Endodermal cell (in vitro differentiated cells): ENCODE data around the gene DRD1. TPM values are rescaled to one million over a fixed set of nuclear protein-coding genes. Genes with fewer than 3 reads are reported as not detected.

ENCODE experiments used
- DNase-seq: peaks from one replicate; pipeline ENCODE4 v3.0.0-alpha.2; 2017
- H3K27ac ChIP-seq: 2 replicates; pipeline ENCODE4 v1.5.1; 2013; ENCODE audit warnings: mild to moderate bottlenecking, low read depth, low read length, moderate library complexity
- H3K27me3 ChIP-seq: 2 replicates; pipeline ENCODE4 v1.6.1; 2013; ENCODE audit warnings: mild to moderate bottlenecking, low read length, moderate library complexity; ENCODE audit not compliant: insufficient read depth, control insufficient read depth, poor library complexity, severe bottlenecking
- H3K36me3 ChIP-seq: 2 replicates; pipeline ENCODE4 v1.7.0; 2013; ENCODE audit warnings: mild to moderate bottlenecking, low read length, moderate library complexity; ENCODE audit not compliant: control insufficient read depth, insufficient read depth
- H3K4me1 ChIP-seq: one replicate; pipeline ENCODE4 v1.7.0; 2013; ENCODE audit warnings: low read length; ENCODE audit not compliant: control insufficient read depth, insufficient read depth
- H3K4me3 ChIP-seq: 2 replicates; pipeline ENCODE4 v1.5.1; 2013; ENCODE audit warnings: mild to moderate bottlenecking, low read length, moderate library complexity
- H3K9ac ChIP-seq: 2 replicates; pipeline ENCODE4 v1.6.1; 2013; ENCODE audit warnings: mild to moderate bottlenecking, low read length, moderate library complexity; ENCODE audit not compliant: poor library complexity, severe bottlenecking; ENCODE audit errors: extremely low read depth
- H3K9me3 ChIP-seq: 2 replicates; pipeline ENCODE4 v1.6.1; 2013; ENCODE audit warnings: mild to moderate bottlenecking, low read length, moderate library complexity; ENCODE audit not compliant: control insufficient read depth
- H3K27ac Mint-ChIP-seq: 2 replicates; pipeline ENCODE4 v1.8.0; 2020; ENCODE audit warnings: mixed read lengths
- H3K27me3 Mint-ChIP-seq: 2 replicates; pipeline ENCODE4 v1.8.0; 2021; ENCODE audit warnings: mild to moderate bottlenecking, mixed read lengths; ENCODE audit not compliant: insufficient read depth
- H3K36me3 Mint-ChIP-seq: 2 replicates; pipeline ENCODE4 v1.8.0; 2020; ENCODE audit warnings: low read depth, mixed read lengths
- H3K4me1 Mint-ChIP-seq: 2 replicates; pipeline ENCODE4 v1.8.0; 2020; ENCODE audit warnings: mixed read lengths
- H3K4me3 Mint-ChIP-seq: 2 replicates; pipeline ENCODE4 v1.8.0; 2020; ENCODE audit warnings: mild to moderate bottlenecking, moderate library complexity, mixed read lengths
- H3K9me3 Mint-ChIP-seq: 2 replicates; pipeline ENCODE4 v1.8.0; 2020; ENCODE audit warnings: mild to moderate bottlenecking, mixed read lengths
- WGBS, 2 experiments: methylation state at CpG; one replicate each; pipeline versions ENCODE4 v1.1.5 to v1.1.7; 2013; ENCODE audit warnings: missing lambda C conversion rate in 2 of 2, mixed read lengths in 1 of 2; ENCODE audit not compliant: insufficient coverage in 1 of 2, insufficient read length in 1 of 2; 5-methylcytosine and 5-hydroxymethylcytosine counted together
- total RNA-seq, 2 donors: library from RNA; stranded (reverse); fragmentation: NEBNext Ultra II Directional in 1 of 2; extraction: Animal tissue kit (Norgen Biotek cat#: 25700) in 1 of 2; gene quantifications; 2 replicates in 1 of 2; 3 replicates in 1 of 2; pipeline ENCODE4 v1.2.1, GENCODE V29; 2021
- TF ChIP-seq, protein P1 (sequence below): fragments of 200-600 bp; sonication (generic); conservative IDR thresholded peaks from 2 replicates; pipeline ENCODE4 v1.5.0; 2021; ENCODE audit warnings: antibody characterized with exemption, mild to moderate bottlenecking

Gene DRD1
- total RNA-seq, 2 donors from 2014 or later, result 0.53 to 0.59 TPM

DNA sequence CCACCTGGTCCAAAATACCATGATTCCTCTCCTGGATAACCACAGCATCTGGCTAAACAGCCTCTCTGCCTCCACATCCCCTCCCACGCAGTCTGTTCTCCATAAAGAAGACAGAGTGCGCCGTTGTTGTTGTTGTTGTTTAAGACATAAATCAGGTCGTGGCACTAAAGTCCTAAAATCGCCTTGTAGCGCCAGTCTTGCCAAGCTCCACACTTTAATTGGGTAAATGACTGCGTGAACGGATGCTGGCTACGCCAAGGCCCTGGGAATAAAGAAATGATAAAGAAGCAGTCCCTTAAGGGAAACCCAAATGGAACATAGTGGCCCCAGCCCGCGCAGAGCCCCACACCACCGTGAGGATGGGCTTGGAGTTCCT, 34.0 kb upstream of the DRD1 start:
- Histone ChIP-seq H3K9me3 (peaks cover 12% of the 10 kb centered on the region), H3K27me3 (peaks cover 14% of the 10 kb centered on the region), H3K9ac (peak overlapping the region; percentile 79), H3K27ac (no peak overlapping the region), H3K4me1 (peaks cover 6% of the 10 kb centered on the region), H3K36me3 (peaks cover 28% of the 10 kb centered on the region), H3K4me3 (peak overlapping the region; percentile 99)
- Mint-ChIP-seq H3K9me3 (no peaks in the 10 kb centered on the region), H3K27ac (peak overlapping the region; percentile 6), H3K36me3 (peaks cover 23% of the 10 kb centered on the region), H3K27me3 (peaks cover 31% of the 10 kb centered on the region), H3K4me3 (peak overlapping the region; percentile 88), H3K4me1 (peaks cover 31% of the 10 kb centered on the region)
- no peak for DNase-seq
- TF ChIP-seq, protein P1, sequence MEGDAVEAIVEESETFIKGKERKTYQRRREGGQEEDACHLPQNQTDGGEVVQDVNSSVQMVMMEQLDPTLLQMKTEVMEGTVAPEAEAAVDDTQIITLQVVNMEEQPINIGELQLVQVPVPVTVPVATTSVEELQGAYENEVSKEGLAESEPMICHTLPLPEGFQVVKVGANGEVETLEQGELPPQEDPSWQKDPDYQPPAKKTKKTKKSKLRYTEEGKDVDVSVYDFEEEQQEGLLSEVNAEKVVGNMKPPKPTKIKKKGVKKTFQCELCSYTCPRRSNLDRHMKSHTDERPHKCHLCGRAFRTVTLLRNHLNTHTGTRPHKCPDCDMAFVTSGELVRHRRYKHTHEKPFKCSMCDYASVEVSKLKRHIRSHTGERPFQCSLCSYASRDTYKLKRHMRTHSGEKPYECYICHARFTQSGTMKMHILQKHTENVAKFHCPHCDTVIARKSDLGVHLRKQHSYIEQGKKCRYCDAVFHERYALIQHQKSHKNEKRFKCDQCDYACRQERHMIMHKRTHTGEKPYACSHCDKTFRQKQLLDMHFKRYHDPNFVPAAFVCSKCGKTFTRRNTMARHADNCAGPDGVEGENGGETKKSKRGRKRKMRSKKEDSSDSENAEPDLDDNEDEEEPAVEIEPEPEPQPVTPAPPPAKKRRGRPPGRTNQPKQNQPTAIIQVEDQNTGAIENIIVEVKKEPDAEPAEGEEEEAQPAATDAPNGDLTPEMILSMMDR, result no peak
- 17 to 18% methylated on average over 10 to 12 of the region's 12 CpGs for WGBS, 2 experiments

GRCh38 chr5:175477440-175477839, 33.5 kb upstream of the DRD1 start:
- TF ChIP-seq, protein P1, result no peak
- Histone ChIP-seq H3K4me1 (peaks cover 6% of the 10 kb centered on the region), H3K9ac (no peak overlapping the region), H3K36me3 (peaks cover 23% of the 10 kb centered on the region), H3K27me3 (peaks cover 14% of the 10 kb centered on the region), H3K9me3 (peaks cover 7% of the 10 kb centered on the region), H3K27ac (no peak overlapping the region), H3K4me3 (no peak overlapping the region)
- no peak for DNase-seq
- H3K27ac Mint-ChIP-seq, result no peak overlapping the region
- peak overlapping the region; percentile 88 for H3K4me3 Mint-ChIP-seq
- peaks cover 27% of the 10 kb centered on the region for H3K4me1 Mint-ChIP-seq
- peaks cover 31% of the 10 kb centered on the region for H3K27me3 Mint-ChIP-seq
- H3K36me3 Mint-ChIP-seq, result peaks cover 19% of the 10 kb centered on the region
- H3K9me3 Mint-ChIP-seq, result no peaks in the 10 kb centered on the region
- WGBS, 2 experiments, result 94 to 96% methylated on average over 4 to 5 of the region's 5 CpGs

DNA sequence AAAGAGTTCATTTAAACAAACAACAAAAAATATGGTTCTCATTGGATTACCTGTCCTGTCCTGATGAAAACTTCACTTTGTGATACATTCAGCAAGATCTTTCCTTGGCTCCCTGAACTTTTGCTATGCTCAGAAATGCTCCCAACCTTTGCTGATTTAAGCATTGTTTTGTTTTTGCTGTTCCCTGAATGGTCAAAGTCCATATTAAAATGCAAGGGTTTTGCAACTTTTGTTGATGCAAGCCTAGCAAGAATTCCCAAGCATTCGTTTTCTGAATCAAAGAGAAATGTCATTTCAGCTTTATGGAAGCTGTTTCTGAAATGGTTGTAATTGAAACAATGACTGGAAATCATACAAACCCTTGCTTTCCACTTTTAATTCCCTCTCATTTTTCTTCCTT, 31.3 kb upstream of the DRD1 start:
- H3K27ac ChIP-seq, result no peak overlapping the region
- H3K4me1 ChIP-seq, result no peaks in the 10 kb centered on the region
- Mint-ChIP-seq H3K4me1 (peaks cover 23% of the 10 kb centered on the region), H3K4me3 (no peak overlapping the region), H3K9me3 (no peaks in the 10 kb centered on the region), H3K27me3 (peaks cover 31% of the 10 kb centered on the region), H3K36me3 (peaks cover under 1% of the 10 kb centered on the region), H3K27ac (no peak overlapping the region)
- TF ChIP-seq, protein P1, result no peak
- H3K36me3 ChIP-seq, result peaks cover under 1% of the 10 kb centered on the region
- WGBS, 2 experiments, result 83 to 88% methylated on average over 1 of the region's 1 CpG
- no peak for DNase-seq
- H3K9me3 ChIP-seq, result no peaks in the 10 kb centered on the region
- no peak overlapping the region for H3K9ac ChIP-seq
- peaks cover 14% of the 10 kb centered on the region for H3K27me3 ChIP-seq
- H3K4me3 ChIP-seq, result no peak overlapping the region
